Measurements from ENCODE around the gene SPATA2L. TPM values are rescaled to one million over a fixed set of nuclear protein-coding genes. Genes with fewer than 3 reads are reported as not detected.

SPATA2L gene
- total RNA-seq, 4 donors from 2014 or later = 1.2 to 18.7 (median 7.2) TPM

GRCh38 chr16:89744813-89745212 is 43.3 kb upstream of the SPATA2L start:
- H3K4me3 ChIP-seq = no peak overlapping the region
- no peaks in the 10 kb centered on the region for H3K4me1 ChIP-seq
- intact Hi-C loops (cut with DNase I; ENCODE audit: low total_unique reads) = no loop called here
- no peaks in the 10 kb centered on the region for H3K36me3 ChIP-seq
- DNase-seq = no peak
- TF ChIP-seq POLR2A (IDR thresholded peaks at IDR 0.05) (no peak), CTCF (IDR thresholded peaks at IDR 0.05) (no peak)
- H3K9me3 ChIP-seq = no peaks in the 10 kb centered on the region
- H3K27me3 ChIP-seq = no peaks in the 10 kb centered on the region
- no peak overlapping the region for H3K27ac ChIP-seq

GRCh38 chr16:89742948-89743347 is 41.4 kb upstream of the SPATA2L start:
- Histone ChIP-seq H3K36me3 (no peaks in the 10 kb centered on the region), H3K27ac (no peak overlapping the region), H3K4me1 (no peaks in the 10 kb centered on the region), H3K27me3 (no peaks in the 10 kb centered on the region), H3K9me3 (no peaks in the 10 kb centered on the region), H3K4me3 (no peak overlapping the region)
- intact Hi-C loops (cut with DNase I; ENCODE audit: low total_unique reads) = no loop called here
- DNase-seq = no peak
- TF ChIP-seq POLR2A (IDR thresholded peaks at IDR 0.05) = no peak
- no peak for TF ChIP-seq CTCF (IDR thresholded peaks at IDR 0.05)

GRCh38 chr16:89741342-89742014 is 40.0 kb upstream of the SPATA2L start:
- TF ChIP-seq POLR2A (IDR thresholded peaks at IDR 0.05) = no peak
- TF ChIP-seq CTCF (IDR thresholded peaks at IDR 0.05) = no peak
- intact Hi-C loops (cut with DNase I; ENCODE audit: low total_unique reads) = no loop called here

GRCh38 chr16:89739383-89739782 is 37.9 kb upstream of the SPATA2L start:
- intact Hi-C loops (cut with DNase I; ENCODE audit: low total_unique reads) = no loop called here
- TF ChIP-seq POLR2A (IDR thresholded peaks at IDR 0.05) (no peak), CTCF (IDR thresholded peaks at IDR 0.05) (no peak)
- no peak for DNase-seq
- H3K4me1 ChIP-seq = no peaks in the 10 kb centered on the region
- no peak overlapping the region for H3K4me3 ChIP-seq
- no peaks in the 10 kb centered on the region for H3K36me3 ChIP-seq
- no peak overlapping the region for H3K27ac ChIP-seq
- H3K27me3 ChIP-seq = no peaks in the 10 kb centered on the region
- no peaks in the 10 kb centered on the region for H3K9me3 ChIP-seq

More at GRCh38 chr16:89741342-89742014, 40.0 kb upstream of the SPATA2L start:
- DNase-seq = no peak
- no peak overlapping the region for H3K4me3 ChIP-seq
- no peaks in the 10 kb centered on the region for H3K36me3 ChIP-seq
- H3K27me3 ChIP-seq = no peaks in the 10 kb centered on the region
- no peaks in the 10 kb centered on the region for H3K4me1 ChIP-seq
- H3K27ac ChIP-seq = no peak overlapping the region
- no peaks in the 10 kb centered on the region for H3K9me3 ChIP-seq

- Histone ChIP-seq H3K27ac (no peak overlapping the region), H3K4me3 (no peak overlapping the region), H3K27me3 (no peaks in the 10 kb centered on the region), H3K9me3 (no peaks in the 10 kb centered on the region), H3K36me3 (no peaks in the 10 kb centered on the region), H3K4me1 (no peaks in the 10 kb centered on the region)
- intact Hi-C loops (cut with DNase I; ENCODE audit: low total_unique reads) = no loop called here
- TF ChIP-seq CTCF (IDR thresholded peaks at IDR 0.05) = no peak
- no peak for TF ChIP-seq POLR2A (IDR thresholded peaks at IDR 0.05)
- DNase-seq = no peak
Measured at GRCh38 chr16:89738538-89739317, 37.2 kb upstream of the SPATA2L start.
